NB4 (cell line): ENCODE results near the gene KPNB1.
"Not testable (repeated sequence)": the region's sequence is repeated elsewhere in the genome, so short reads cannot be mapped to it uniquely, and the experiment has no call there.

Experiments
- DNase-seq: peaks from one replicate; pipeline ENCODE4 v3.0.0; 2010; ENCODE audit warnings: low read depth
- H3K4me3 ChIP-seq: one replicate; pipeline ENCODE4 v1.5.1; 2011; ENCODE audit warnings: mild to moderate bottlenecking, low read depth, low read length, moderate library complexity
- CTCF ChIP-seq: IDR thresholded peaks from one replicate; pipeline ENCODE4 v1.5.1; 2012; ENCODE audit warnings: low read depth, low read length
- MAX ChIP-seq: IDR thresholded peaks from 2 replicates; pipeline ENCODE4 v1.6.1; 2011; ENCODE audit warnings: low read depth, low read length
- MYC ChIP-seq: IDR thresholded peaks from 2 replicates; pipeline ENCODE4 v1.6.1; 2011; ENCODE audit warnings: low read depth, low read length
- POLR2A ChIP-seq: IDR thresholded peaks from 2 replicates; pipeline ENCODE4 v1.6.1; 2011; ENCODE audit warnings: mild to moderate bottlenecking; ENCODE audit not compliant: insufficient read length; ENCODE audit errors: extremely low read depth

KPNB1 gene

GRCh38 chr17:47675380-47676198, 25.9 kb downstream of the KPNB1 start:
- no peak overlapping the region for H3K4me3 ChIP-seq
- DNase-seq: no peak
- TF ChIP-seq POLR2A: no peak
- TF ChIP-seq MAX: no peak
- no peak for TF ChIP-seq MYC
- no peak for TF ChIP-seq CTCF

- TF ChIP-seq MYC: no peak
- no peak for TF ChIP-seq CTCF
- no peak for TF ChIP-seq POLR2A
- TF ChIP-seq MAX: no peak
- DNase-seq: no peak
These were observed 26.4 kb downstream of the KPNB1 start for GRCh38 chr17:47676199-47676472.

GRCh38 chr17:47676510-47677165, 26.9 kb downstream of the KPNB1 start:
- H3K4me3 ChIP-seq: no peak overlapping the region
- TF ChIP-seq MAX: no peak
- TF ChIP-seq POLR2A: no peak
- no peak for TF ChIP-seq CTCF
- TF ChIP-seq MYC: no peak
- no peak for DNase-seq

More at GRCh38 chr17:47676199-47676472, 26.4 kb downstream of the KPNB1 start:
- H3K4me3 ChIP-seq: no peak overlapping the region

- H3K4me3 ChIP-seq: no peak overlapping the region
- no peak for TF ChIP-seq MAX
- no peak for TF ChIP-seq POLR2A
- TF ChIP-seq MYC: no peak
- no peak for TF ChIP-seq CTCF
- DNase-seq: no peak
These were observed 28.5 kb downstream of the KPNB1 start for GRCh38 chr17:47678196-47678595.

- no peak for DNase-seq
- H3K4me3 ChIP-seq: no peak overlapping the region
- no peak for TF ChIP-seq MAX
- TF ChIP-seq CTCF: no peak
- no peak for TF ChIP-seq POLR2A
- no peak for TF ChIP-seq MYC
These were observed 32.4 kb downstream of the KPNB1 start for GRCh38 chr17:47682138-47682537.

GRCh38 chr17:47682727-47683126, 33.0 kb downstream of the KPNB1 start:
- DNase-seq, H3K4me3 ChIP-seq: not testable (repeated sequence)
